WTC11 (cell line): ENCODE data around the gene SEMA7A. TPM values are rescaled to one million over a fixed set of nuclear protein-coding genes. Genes with fewer than 3 reads are reported as not detected.

Experiments
- ATAC-seq: fragments of 200-7000 bp; cut with Tn5 transposase; 2 replicates; pipeline ENCODE4 v1.10.0; 2021; ENCODE audit warnings: mild to moderate bottlenecking, moderate library complexity
- CTCF ChIA-PET: fragments of 300-600 bp; sonication (Branson Sonifier 250); formaldehyde crosslinking; loops from one replicate; lab custom pipeline; 2021; ENCODE audit warnings: antibody characterized with exemption; lab: Charles Lee
- POLR2A ChIA-PET: fragments of 350-600 bp; sonication (Branson Sonifier 250); formaldehyde crosslinking; loops from one replicate; lab custom pipeline; 2021; ENCODE audit warnings: antibody characterized with exemption; lab: Charles Lee
- DNase-seq: peaks from one replicate; pipeline ENCODE4 v3.0.0; 2021; ENCODE audit warnings: low spot score
- H3K27ac Mint-ChIP-seq: 2 replicates; pipeline ENCODE4 v1.8.0; 2021; ENCODE audit warnings: mixed read lengths
- H3K27me3 Mint-ChIP-seq: 2 replicates; pipeline ENCODE4 v1.8.0; 2021; ENCODE audit warnings: low read depth, mild to moderate bottlenecking, moderate library complexity, mixed read lengths
- H3K36me3 Mint-ChIP-seq: 2 replicates; pipeline ENCODE4 v1.8.0; 2021; ENCODE audit warnings: mixed read lengths
- H3K4me1 Mint-ChIP-seq: 2 replicates; pipeline ENCODE4 v1.8.0; 2022; ENCODE audit warnings: mixed read lengths
- H3K4me3 Mint-ChIP-seq: 2 replicates; pipeline ENCODE4 v1.8.0; 2021; ENCODE audit warnings: mild to moderate bottlenecking, moderate library complexity, mixed read lengths
- H3K9me3 Mint-ChIP-seq: 2 replicates; pipeline ENCODE4 v1.8.0; 2021; ENCODE audit warnings: mixed read lengths
- AFF4 ChIP-seq: sonication (generic); formaldehyde crosslinking; IDR thresholded peaks from 2 replicates; pipeline ENCODE4 v1.8.1; 2023; ENCODE audit warnings: mild to moderate bottlenecking, missing genetic modification reagents, borderline replicate concordance
- CREM ChIP-seq: sonication (generic); formaldehyde crosslinking; IDR thresholded peaks from 2 replicates; pipeline ENCODE4 v1.8.1; 2022; ENCODE audit warnings: mild to moderate bottlenecking, missing genetic modification reagents, moderate library complexity
- HMGA2 ChIP-seq: fragments of 250-450 bp; sonication (Bioruptor Pico); IDR thresholded peaks from 2 replicates; pipeline ENCODE4 v1.4.0; 2021; ENCODE audit warnings: mild to moderate bottlenecking, moderate library complexity
- HMGXB4 ChIP-seq: sonication (generic); formaldehyde crosslinking; IDR thresholded peaks from 2 replicates; pipeline ENCODE4 v1.8.1; 2023; ENCODE audit warnings: mild to moderate bottlenecking, moderate library complexity, missing genetic modification reagents
- JAZF1 ChIP-seq: fragments of 250-450 bp; sonication (Bioruptor Pico); IDR thresholded peaks from 2 replicates; pipeline ENCODE4 v1.9.0; 2021; ENCODE audit warnings: moderate library complexity, mild to moderate bottlenecking, inconsistent platforms
- NFYB ChIP-seq: sonication (generic); formaldehyde crosslinking; conservative IDR thresholded peaks from 2 replicates; pipeline ENCODE4 v1.8.0; 2022; ENCODE audit warnings: low read depth, missing genetic modification reagents
- NR2C2 ChIP-seq: sonication (generic); formaldehyde crosslinking; IDR thresholded peaks from 2 replicates; pipeline ENCODE4 v1.8.0; 2022; ENCODE audit warnings: mild to moderate bottlenecking, missing genetic modification reagents
- NR3C1 ChIP-seq: sonication (generic); formaldehyde crosslinking; conservative IDR thresholded peaks from 2 replicates; pipeline ENCODE4 v1.8.1; 2023; ENCODE audit warnings: low read depth, mild to moderate bottlenecking, missing genetic modification reagents
- ZNF121 ChIP-seq: sonication (generic); formaldehyde crosslinking; IDR thresholded peaks from 2 replicates; pipeline ENCODE4 v1.8.0; 2023; ENCODE audit warnings: missing genetic modification reagents
- ZNF138 ChIP-seq: sonication (generic); formaldehyde crosslinking; conservative IDR thresholded peaks from 2 replicates; pipeline ENCODE4 v1.8.1; 2022; ENCODE audit warnings: mild to moderate bottlenecking, moderate library complexity, missing genetic modification reagents
- ZNF232 ChIP-seq: sonication (generic); formaldehyde crosslinking; IDR thresholded peaks from 2 replicates; pipeline ENCODE4 v1.8.0; 2022; ENCODE audit warnings: mild to moderate bottlenecking, missing genetic modification reagents
- ZNF416 ChIP-seq: fragments of 250-450 bp; sonication (Bioruptor Pico); IDR thresholded peaks from 2 replicates; pipeline ENCODE4 v1.9.0; 2021; ENCODE audit warnings: mild to moderate bottlenecking, inconsistent platforms
- total RNA-seq: library from RNA; stranded (reverse); gene quantifications from 3 replicates; pipeline ENCODE4 v1.2.3, GENCODE V29; 2021
- TF ChIP-seq, protein P1 (sequence below): fragments of 250-450 bp; sonication (Bioruptor Pico); IDR thresholded peaks from 2 replicates; pipeline ENCODE4 v1.9.0; 2021; ENCODE audit warnings: mild to moderate bottlenecking
- TF ChIP-seq, protein P2 (sequence below): sonication (generic); formaldehyde crosslinking; IDR thresholded peaks from 2 replicates; pipeline ENCODE4 v1.8.0; 2022; ENCODE audit warnings: missing genetic modification reagents

Gene SEMA7A
- total RNA-seq, 1 experiment from 2014 or later, result 17.9 TPM

GRCh38 chr15:74399100-74399499 lies 34.7 kb downstream of the SEMA7A start (continued):
- no peak for TF ChIP-seq HMGXB4 (CRISPR knock-in tag)
- TF ChIP-seq HMGA2 (CRISPR knock-in tag), result no peak
- TF ChIP-seq ZNF416 (CRISPR knock-in tag), result no peak
- no peak for TF ChIP-seq NR3C1 (CRISPR knock-in tag)
- no peak for TF ChIP-seq JAZF1
- no peak for TF ChIP-seq CREM (CRISPR knock-in tag)

DNA sequence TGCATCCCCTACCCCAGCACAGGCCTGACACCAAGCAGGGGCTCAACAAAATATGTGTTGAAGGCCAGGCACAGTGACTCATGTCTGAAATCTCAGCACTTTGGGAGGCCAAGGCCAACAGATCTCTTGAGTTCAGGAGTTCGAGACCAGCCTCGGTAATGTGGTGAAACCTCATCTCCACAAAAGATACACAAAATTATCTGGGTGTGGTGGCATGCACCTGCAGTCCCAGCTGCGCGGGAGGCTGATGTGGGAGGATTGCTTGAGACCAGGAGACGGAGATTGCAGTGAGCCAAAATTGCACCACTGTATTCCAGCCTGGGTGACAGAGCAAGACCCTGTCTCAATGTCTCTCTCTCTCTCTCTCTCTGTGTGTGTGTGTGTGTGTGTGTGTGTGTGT lies 35.6 kb downstream of the SEMA7A start:
- ChIA-PET CTCF (no interaction called here), POLR2A (no interaction called here)
- H3K36me3 Mint-ChIP-seq, result no peaks in the 10 kb centered on the region
- H3K27me3 Mint-ChIP-seq, result peaks cover 5% of the 10 kb centered on the region; the same call in 1 of the 2 replicates
- H3K4me1 Mint-ChIP-seq, result peaks cover 16% of the 10 kb centered on the region
- TF ChIP-seq ZNF121 (no peak), ZNF232 (no peak), AFF4 (no peak)
- TF ChIP-seq, protein P1, sequence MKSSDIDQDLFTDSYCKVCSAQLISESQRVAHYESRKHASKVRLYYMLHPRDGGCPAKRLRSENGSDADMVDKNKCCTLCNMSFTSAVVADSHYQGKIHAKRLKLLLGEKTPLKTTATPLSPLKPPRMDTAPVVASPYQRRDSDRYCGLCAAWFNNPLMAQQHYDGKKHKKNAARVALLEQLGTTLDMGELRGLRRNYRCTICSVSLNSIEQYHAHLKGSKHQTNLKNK, result no peak
- TF ChIP-seq, protein P2, sequence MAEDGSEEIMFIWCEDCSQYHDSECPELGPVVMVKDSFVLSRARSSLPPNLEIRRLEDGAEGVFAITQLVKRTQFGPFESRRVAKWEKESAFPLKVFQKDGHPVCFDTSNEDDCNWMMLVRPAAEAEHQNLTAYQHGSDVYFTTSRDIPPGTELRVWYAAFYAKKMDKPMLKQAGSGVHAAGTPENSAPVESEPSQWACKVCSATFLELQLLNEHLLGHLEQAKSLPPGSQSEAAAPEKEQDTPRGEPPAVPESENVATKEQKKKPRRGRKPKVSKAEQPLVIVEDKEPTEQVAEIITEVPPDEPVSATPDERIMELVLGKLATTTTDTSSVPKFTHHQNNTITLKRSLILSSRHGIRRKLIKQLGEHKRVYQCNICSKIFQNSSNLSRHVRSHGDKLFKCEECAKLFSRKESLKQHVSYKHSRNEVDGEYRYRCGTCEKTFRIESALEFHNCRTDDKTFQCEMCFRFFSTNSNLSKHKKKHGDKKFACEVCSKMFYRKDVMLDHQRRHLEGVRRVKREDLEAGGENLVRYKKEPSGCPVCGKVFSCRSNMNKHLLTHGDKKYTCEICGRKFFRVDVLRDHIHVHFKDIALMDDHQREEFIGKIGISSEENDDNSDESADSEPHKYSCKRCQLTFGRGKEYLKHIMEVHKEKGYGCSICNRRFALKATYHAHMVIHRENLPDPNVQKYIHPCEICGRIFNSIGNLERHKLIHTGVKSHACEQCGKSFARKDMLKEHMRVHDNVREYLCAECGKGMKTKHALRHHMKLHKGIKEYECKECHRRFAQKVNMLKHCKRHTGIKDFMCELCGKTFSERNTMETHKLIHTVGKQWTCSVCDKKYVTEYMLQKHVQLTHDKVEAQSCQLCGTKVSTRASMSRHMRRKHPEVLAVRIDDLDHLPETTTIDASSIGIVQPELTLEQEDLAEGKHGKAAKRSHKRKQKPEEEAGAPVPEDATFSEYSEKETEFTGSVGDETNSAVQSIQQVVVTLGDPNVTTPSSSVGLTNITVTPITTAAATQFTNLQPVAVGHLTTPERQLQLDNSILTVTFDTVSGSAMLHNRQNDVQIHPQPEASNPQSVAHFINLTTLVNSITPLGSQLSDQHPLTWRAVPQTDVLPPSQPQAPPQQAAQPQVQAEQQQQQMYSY (CRISPR knock-in tag), result no peak
- H3K27ac Mint-ChIP-seq, result no peak overlapping the region
- no peak for DNase-seq
- no peak overlapping the region for H3K4me3 Mint-ChIP-seq
- no peaks in the 10 kb centered on the region for H3K9me3 Mint-ChIP-seq
- no peak for ATAC-seq

DNA sequence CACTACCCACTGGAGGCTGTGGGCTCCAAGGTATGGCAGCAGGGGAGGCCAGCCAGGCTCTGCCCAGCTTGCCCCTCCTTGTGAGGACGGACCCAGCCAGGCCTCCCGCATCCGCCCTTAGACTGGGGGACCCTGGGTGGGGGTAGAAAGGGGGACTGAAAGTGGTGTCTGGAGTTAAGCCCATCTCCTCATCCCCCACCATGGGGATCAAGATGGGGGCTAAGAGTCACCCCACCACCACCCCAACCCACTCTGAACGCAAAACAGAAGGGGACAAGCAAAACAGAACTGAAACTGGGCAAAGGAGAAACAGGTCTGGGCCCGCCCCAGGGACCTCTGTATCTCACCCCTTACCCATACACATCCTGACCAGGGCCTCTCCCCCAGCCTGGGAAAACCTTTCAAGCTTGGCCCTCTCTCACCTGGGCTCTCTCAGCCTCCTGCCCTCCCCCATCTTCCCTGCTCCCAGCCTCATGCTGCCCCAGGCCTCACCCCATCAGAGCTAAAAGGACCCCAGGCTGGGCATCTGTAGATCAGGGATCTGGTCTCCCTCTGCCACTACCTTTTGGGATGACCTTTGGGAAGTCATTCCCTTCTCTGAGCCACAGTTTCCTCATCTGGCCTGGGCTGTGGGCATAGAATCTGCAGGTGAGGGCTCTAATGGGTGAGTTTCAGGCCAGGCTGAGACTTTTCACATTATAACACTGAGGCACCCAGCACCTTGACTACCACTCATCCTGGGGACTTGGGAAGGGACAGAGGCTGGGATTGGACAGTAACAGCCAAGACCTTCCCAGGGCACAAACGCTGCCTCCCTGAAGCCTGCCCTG lies 36.3 kb downstream of the SEMA7A start:
- ATAC-seq, result no peak
- H3K9me3 Mint-ChIP-seq, result no peaks in the 10 kb centered on the region
- H3K27ac Mint-ChIP-seq, result no peak overlapping the region
- peaks cover 16% of the 10 kb centered on the region for H3K4me1 Mint-ChIP-seq
- ChIA-PET CTCF (interaction anchor here (2.3 to 2.7 kb wide), 2 partner anchors 15 to 23 kb away, joined by 5 to 7 read pairs; no protein-coding TSS in a partner anchor), POLR2A (no interaction called here)
- no peaks in the 10 kb centered on the region for H3K36me3 Mint-ChIP-seq
- DNase-seq, result no peak
- H3K4me3 Mint-ChIP-seq, result no peak overlapping the region
- H3K27me3 Mint-ChIP-seq, result peaks cover 5% of the 10 kb centered on the region; the same call in 1 of the 2 replicates
- no peak for TF ChIP-seq ZNF138 (CRISPR knock-in tag)
- TF ChIP-seq NR3C1 (CRISPR knock-in tag), result no peak
- no peak for TF ChIP-seq NR2C2 (CRISPR knock-in tag)
- no peak for TF ChIP-seq NFYB (CRISPR knock-in tag)
